ENCODE measurements around the gene DEFB128.

DEFB128 gene

DNA sequence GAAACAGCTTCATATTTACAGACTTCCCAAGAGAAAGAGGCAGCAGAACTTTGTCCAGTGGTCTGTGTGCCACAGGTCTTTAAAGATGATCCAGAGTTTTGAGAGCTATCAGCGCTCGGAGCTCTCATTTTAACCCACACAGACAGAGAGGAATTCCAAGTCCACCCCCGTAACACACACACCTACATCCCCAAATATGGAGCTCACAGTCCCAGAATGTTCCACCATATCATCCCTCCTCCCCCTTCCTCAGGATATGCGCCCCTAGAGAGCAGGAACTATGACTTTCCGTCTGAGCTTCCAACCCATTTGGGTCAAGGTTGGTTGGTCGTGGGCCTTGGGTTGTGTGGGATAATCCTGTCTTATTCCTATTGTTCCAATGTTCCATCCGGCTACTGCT lies at the start of gene DEFB128:
Gene DEFB128 (minus strand): TSS at position 101 of the 400 bp plus-strand sequence. CDS start 88 bp downstream, at position 13.
- Histone ChIP-seq H3K4me3 (ENCODE audit: low read length) (no peak within 1 kb of the TSS), H3K4me1 (ENCODE audit: control insufficient read depth, low read length) (no peaks in the 10 kb centered on the region), H3K79me2 (ENCODE audit: control insufficient read depth, low read length) (no peaks in the 10 kb centered on the region), H3K36me3 (ENCODE audit: control insufficient read depth, low read length) (no peaks in the 10 kb centered on the region), H4K20me1 (ENCODE audit: control insufficient read depth, insufficient read depth, low read depth, low read length) (no peaks in the 10 kb centered on the region), H3F3A (ENCODE audit: control insufficient read depth, insufficient read depth) (no peaks in the 10 kb centered on the region), H3K9me2 (replicated peaks; ENCODE audit: control insufficient read depth, low read length) (no peaks in the 10 kb centered on the region), H3K27me3 (ENCODE audit: control insufficient read depth, low read length) (peaks cover 5% of the 10 kb centered on the region), H3K27ac (ENCODE audit: low read depth, low read length) (no peak within 1 kb of the TSS), H3K9me3 (ENCODE audit: control insufficient read depth, insufficient read depth, low read length) (no peaks in the 10 kb centered on the region), H3K4me2 (ENCODE audit: low read length) (no peak within 1 kb of the TSS)
- TF ChIP-seq EZH2phosphoT487 (IDR thresholded peaks at IDR 0.05; ENCODE audit: borderline replicate concordance, low read length), result no peak
- TF ChIP-seq, protein P1, sequence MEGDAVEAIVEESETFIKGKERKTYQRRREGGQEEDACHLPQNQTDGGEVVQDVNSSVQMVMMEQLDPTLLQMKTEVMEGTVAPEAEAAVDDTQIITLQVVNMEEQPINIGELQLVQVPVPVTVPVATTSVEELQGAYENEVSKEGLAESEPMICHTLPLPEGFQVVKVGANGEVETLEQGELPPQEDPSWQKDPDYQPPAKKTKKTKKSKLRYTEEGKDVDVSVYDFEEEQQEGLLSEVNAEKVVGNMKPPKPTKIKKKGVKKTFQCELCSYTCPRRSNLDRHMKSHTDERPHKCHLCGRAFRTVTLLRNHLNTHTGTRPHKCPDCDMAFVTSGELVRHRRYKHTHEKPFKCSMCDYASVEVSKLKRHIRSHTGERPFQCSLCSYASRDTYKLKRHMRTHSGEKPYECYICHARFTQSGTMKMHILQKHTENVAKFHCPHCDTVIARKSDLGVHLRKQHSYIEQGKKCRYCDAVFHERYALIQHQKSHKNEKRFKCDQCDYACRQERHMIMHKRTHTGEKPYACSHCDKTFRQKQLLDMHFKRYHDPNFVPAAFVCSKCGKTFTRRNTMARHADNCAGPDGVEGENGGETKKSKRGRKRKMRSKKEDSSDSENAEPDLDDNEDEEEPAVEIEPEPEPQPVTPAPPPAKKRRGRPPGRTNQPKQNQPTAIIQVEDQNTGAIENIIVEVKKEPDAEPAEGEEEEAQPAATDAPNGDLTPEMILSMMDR (IDR thresholded peaks at IDR 0.05; ENCODE audit: low read depth, low read length, poor library complexity, severe bottlenecking), result no peak

DNA sequence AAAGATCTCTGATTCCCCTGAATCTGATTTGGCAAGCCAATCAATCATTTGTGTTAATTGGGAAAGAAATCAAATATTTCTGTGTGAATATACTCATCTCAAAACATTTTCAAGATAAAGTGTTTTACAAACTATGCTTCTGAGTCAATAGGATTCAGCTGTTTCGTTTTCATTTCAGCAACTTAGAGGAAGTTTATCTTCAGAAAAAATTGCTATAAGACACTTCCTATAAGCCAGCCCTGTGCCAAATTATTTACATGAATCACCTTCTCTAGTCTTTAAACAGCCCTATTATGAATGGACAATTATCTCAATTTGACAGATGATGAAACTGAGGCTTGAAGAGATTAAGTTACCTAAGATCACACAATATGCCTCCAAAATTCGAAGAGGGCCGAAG lies 48.4 kb upstream of the DEFB128 start:
- H4K20me1 ChIP-seq (ENCODE audit: control insufficient read depth, insufficient read depth, low read depth, low read length), result no peaks in the 10 kb centered on the region
- H3K4me3 ChIP-seq (ENCODE audit: low read length), result no peak overlapping the region
- no peak for TF ChIP-seq EZH2phosphoT487 (IDR thresholded peaks at IDR 0.05; ENCODE audit: borderline replicate concordance, low read length)
- TF ChIP-seq, protein P1 (IDR thresholded peaks at IDR 0.05; ENCODE audit: low read depth, low read length, poor library complexity, severe bottlenecking), result no peak
- no peak overlapping the region for H3K4me2 ChIP-seq (ENCODE audit: low read length)
- H3K79me2 ChIP-seq (ENCODE audit: control insufficient read depth, low read length), result no peaks in the 10 kb centered on the region
- H3K9me3 ChIP-seq (ENCODE audit: control insufficient read depth, insufficient read depth, low read length), result no peaks in the 10 kb centered on the region
- H3F3A ChIP-seq (ENCODE audit: control insufficient read depth, insufficient read depth), result no peaks in the 10 kb centered on the region
- peaks cover 14% of the 10 kb centered on the region for H3K27me3 ChIP-seq (ENCODE audit: control insufficient read depth, low read length)
- H3K4me1 ChIP-seq (ENCODE audit: control insufficient read depth, low read length), result no peaks in the 10 kb centered on the region
- no peak overlapping the region for H3K27ac ChIP-seq (ENCODE audit: low read depth, low read length)
- H3K36me3 ChIP-seq (ENCODE audit: control insufficient read depth, low read length), result no peaks in the 10 kb centered on the region
- H3K9me2 ChIP-seq (replicated peaks; ENCODE audit: control insufficient read depth, low read length), result no peaks in the 10 kb centered on the region

DNA sequence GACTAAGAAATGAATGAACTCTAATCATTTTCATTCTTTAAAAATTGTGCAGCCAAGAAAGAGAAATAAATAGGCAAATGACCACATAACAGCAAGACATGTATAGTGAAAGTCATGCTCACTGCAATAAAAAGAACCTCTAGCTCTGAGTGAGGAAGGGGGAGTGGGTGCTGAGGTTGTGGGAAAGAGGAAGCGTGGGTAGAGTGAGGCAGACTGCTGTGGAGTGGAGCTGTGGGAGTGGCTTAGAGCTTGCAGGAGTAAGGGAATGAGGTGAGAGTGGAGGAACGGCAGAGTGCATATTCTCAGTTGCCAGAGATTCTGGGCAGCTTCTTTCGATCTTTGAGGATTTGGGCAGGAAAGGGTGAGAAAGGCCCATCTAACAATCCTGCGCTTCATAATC lies 48.0 kb upstream of the DEFB128 start:
- H3K9me3 ChIP-seq (ENCODE audit: control insufficient read depth, insufficient read depth, low read length), result no peaks in the 10 kb centered on the region
- no peaks in the 10 kb centered on the region for H4K20me1 ChIP-seq (ENCODE audit: control insufficient read depth, insufficient read depth, low read depth, low read length)
- H3K4me3 ChIP-seq (ENCODE audit: low read length), result no peak overlapping the region
- TF ChIP-seq EZH2phosphoT487 (IDR thresholded peaks at IDR 0.05; ENCODE audit: borderline replicate concordance, low read length), result no peak
- TF ChIP-seq, protein P1 (IDR thresholded peaks at IDR 0.05; ENCODE audit: low read depth, low read length, poor library complexity, severe bottlenecking), result no peak
- H3K9me2 ChIP-seq (replicated peaks; ENCODE audit: control insufficient read depth, low read length), result no peaks in the 10 kb centered on the region
- H3K27me3 ChIP-seq (ENCODE audit: control insufficient read depth, low read length), result peaks cover 11% of the 10 kb centered on the region
- no peaks in the 10 kb centered on the region for H3K79me2 ChIP-seq (ENCODE audit: control insufficient read depth, low read length)
- H3F3A ChIP-seq (ENCODE audit: control insufficient read depth, insufficient read depth), result no peaks in the 10 kb centered on the region
- no peaks in the 10 kb centered on the region for H3K4me1 ChIP-seq (ENCODE audit: control insufficient read depth, low read length)
- H3K36me3 ChIP-seq (ENCODE audit: control insufficient read depth, low read length), result no peaks in the 10 kb centered on the region
- no peak overlapping the region for H3K27ac ChIP-seq (ENCODE audit: low read depth, low read length)
- no peak overlapping the region for H3K4me2 ChIP-seq (ENCODE audit: low read length)

Measured in DOHH2 (cell line).